ENCODE measurements around the gene EMC10.
"Not testable (repeated sequence)": the region's sequence is repeated elsewhere in the genome, so short reads cannot be mapped to it uniquely, and the experiment has no call there.

DNA sequence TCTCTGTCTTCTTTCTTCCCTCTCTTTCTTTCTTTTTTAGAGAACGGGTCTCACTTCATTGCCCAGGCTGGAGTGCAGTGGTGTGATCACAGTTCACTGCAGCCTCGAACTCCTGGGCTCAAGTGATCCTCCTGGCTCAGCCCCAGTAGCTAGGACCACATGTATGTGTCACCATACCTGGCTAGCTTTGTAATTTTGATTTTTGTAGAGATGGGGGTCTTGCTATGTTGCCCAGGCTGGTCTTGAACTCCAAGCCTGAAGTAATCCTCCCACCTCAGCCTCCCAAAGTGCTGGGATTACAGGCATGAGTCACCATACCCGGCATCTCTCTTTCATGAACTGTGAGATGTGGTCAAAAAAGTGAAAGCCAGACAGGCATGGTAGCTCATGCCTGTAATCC lies 3.0 kb upstream of the EMC10 start:
- TF ChIP-seq, protein P1, sequence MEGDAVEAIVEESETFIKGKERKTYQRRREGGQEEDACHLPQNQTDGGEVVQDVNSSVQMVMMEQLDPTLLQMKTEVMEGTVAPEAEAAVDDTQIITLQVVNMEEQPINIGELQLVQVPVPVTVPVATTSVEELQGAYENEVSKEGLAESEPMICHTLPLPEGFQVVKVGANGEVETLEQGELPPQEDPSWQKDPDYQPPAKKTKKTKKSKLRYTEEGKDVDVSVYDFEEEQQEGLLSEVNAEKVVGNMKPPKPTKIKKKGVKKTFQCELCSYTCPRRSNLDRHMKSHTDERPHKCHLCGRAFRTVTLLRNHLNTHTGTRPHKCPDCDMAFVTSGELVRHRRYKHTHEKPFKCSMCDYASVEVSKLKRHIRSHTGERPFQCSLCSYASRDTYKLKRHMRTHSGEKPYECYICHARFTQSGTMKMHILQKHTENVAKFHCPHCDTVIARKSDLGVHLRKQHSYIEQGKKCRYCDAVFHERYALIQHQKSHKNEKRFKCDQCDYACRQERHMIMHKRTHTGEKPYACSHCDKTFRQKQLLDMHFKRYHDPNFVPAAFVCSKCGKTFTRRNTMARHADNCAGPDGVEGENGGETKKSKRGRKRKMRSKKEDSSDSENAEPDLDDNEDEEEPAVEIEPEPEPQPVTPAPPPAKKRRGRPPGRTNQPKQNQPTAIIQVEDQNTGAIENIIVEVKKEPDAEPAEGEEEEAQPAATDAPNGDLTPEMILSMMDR (IDR thresholded peaks at IDR 0.05; ENCODE audit: low read depth, low read length, poor library complexity, severe bottlenecking) = not testable (repeated sequence)
- not testable (repeated sequence) for TF ChIP-seq EZH2phosphoT487 (IDR thresholded peaks at IDR 0.05; ENCODE audit: borderline replicate concordance, low read length)
